ENCODE results near the gene ALG5. TPM values are rescaled to one million over a fixed set of nuclear protein-coding genes. Genes with fewer than 3 reads are reported as not detected.

ALG5 gene
- total RNA-seq, 1 donor from 2014 or later, result 18.9 TPM

- no peak for DNase-seq (ENCODE audit: extremely low spot score in 2 of 2)
- Histone ChIP-seq H3K36me3 (no peaks in the 10 kb centered on the region), H3K4me3 (peak overlapping the region; percentile 68 to 80), H3K27ac (peak overlapping the region; percentile 82), H3K27me3 (no peaks in the 10 kb centered on the region), H3K4me1 (no peaks in the 10 kb centered on the region), H3K9me3 (no peaks in the 10 kb centered on the region)
- no peak for TF ChIP-seq POLR2AphosphoS5 (IDR thresholded peaks at IDR 0.05; ENCODE audit: insufficient read depth in 1 of 2, low read depth in 1 of 2)
- TF ChIP-seq, protein P1, sequence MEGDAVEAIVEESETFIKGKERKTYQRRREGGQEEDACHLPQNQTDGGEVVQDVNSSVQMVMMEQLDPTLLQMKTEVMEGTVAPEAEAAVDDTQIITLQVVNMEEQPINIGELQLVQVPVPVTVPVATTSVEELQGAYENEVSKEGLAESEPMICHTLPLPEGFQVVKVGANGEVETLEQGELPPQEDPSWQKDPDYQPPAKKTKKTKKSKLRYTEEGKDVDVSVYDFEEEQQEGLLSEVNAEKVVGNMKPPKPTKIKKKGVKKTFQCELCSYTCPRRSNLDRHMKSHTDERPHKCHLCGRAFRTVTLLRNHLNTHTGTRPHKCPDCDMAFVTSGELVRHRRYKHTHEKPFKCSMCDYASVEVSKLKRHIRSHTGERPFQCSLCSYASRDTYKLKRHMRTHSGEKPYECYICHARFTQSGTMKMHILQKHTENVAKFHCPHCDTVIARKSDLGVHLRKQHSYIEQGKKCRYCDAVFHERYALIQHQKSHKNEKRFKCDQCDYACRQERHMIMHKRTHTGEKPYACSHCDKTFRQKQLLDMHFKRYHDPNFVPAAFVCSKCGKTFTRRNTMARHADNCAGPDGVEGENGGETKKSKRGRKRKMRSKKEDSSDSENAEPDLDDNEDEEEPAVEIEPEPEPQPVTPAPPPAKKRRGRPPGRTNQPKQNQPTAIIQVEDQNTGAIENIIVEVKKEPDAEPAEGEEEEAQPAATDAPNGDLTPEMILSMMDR (IDR thresholded peaks at IDR 0.05), result no peak
- TF ChIP-seq POLR2A (IDR thresholded peaks at IDR 0.05), result no peak
- intact Hi-C loops (cut with DNase I), result no loop called here
These were observed 80.7 kb downstream of the ALG5 start for GRCh38 chr13:36918246-36919131.

DNA sequence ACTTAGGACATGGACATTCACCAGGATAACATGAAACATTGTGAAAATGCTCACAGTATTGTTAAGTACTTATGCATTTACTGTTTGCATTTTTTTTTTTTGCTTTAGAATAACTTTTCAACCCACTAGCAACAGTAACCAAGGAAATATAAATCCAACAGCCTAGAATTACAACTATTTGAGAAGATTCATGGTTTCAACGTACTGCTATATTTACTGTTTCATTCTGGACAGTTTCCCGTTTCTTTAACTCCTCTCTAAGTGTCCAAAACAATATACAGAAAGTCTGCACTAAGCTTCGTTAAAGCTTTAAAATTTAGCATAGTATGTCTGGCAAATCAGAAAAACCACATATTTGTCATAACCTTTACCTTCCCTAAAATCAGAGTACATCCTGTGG lies 81.8 kb downstream of the ALG5 start:
- H3K36me3 ChIP-seq, result no peaks in the 10 kb centered on the region
- TF ChIP-seq POLR2A (IDR thresholded peaks at IDR 0.05) (no peak), POLR2AphosphoS5 (IDR thresholded peaks at IDR 0.05; ENCODE audit: insufficient read depth in 1 of 2, low read depth in 1 of 2) (no peak)
- TF ChIP-seq, protein P1 (IDR thresholded peaks at IDR 0.05), result no peak
- H3K27me3 ChIP-seq, result no peaks in the 10 kb centered on the region
- intact Hi-C loops (cut with DNase I), result no loop called here
- no peak overlapping the region for H3K4me3 ChIP-seq
- no peaks in the 10 kb centered on the region for H3K9me3 ChIP-seq
- no peak for DNase-seq (ENCODE audit: extremely low spot score in 2 of 2)
- no peaks in the 10 kb centered on the region for H3K4me1 ChIP-seq
- H3K27ac ChIP-seq, result no peak overlapping the region

DNA sequence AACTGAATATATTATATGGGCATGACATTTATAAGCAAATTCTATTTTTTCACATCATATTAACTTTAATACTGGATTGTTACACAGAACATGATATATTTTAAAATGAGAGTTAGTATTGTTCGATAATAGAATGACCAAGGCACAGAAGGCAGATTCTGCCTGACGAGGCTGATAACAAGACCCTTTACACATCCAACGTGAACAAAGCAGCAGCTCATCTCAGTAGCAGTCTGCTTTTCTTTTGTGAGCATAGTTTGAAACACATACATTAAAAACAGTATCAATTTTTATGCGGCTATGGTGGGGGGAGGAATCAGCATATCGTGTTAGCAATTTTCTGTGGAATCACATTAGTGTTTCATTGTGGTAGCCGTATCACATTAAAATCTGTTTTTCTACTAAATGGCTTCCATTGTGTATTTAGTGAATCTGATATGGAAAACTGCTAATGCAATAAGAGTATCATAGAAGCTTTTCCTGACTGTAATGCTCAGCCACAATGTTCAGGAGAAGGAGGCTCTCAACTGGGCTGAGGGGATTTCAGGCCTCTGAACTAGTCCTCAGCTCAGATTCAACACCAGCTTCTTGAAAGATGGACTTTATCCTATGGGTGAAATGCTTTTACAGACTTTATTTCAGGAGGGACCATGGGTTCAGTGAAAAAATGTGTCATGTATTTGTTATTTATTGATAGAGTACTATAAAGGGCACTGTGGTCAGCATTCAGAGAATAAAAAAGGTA lies 83.1 kb downstream of the ALG5 start:
- Histone ChIP-seq H3K27ac (no peak overlapping the region), H3K4me1 (no peaks in the 10 kb centered on the region), H3K4me3 (no peak overlapping the region), H3K36me3 (no peaks in the 10 kb centered on the region), H3K27me3 (no peaks in the 10 kb centered on the region), H3K9me3 (no peaks in the 10 kb centered on the region)
- intact Hi-C loops (cut with DNase I), result no loop called here
- TF ChIP-seq, protein P1 (IDR thresholded peaks at IDR 0.05), result no peak
- TF ChIP-seq POLR2A (IDR thresholded peaks at IDR 0.05) (no peak), POLR2AphosphoS5 (IDR thresholded peaks at IDR 0.05; ENCODE audit: insufficient read depth in 1 of 2, low read depth in 1 of 2) (no peak)
- no peak for DNase-seq (ENCODE audit: extremely low spot score in 2 of 2)

DNA sequence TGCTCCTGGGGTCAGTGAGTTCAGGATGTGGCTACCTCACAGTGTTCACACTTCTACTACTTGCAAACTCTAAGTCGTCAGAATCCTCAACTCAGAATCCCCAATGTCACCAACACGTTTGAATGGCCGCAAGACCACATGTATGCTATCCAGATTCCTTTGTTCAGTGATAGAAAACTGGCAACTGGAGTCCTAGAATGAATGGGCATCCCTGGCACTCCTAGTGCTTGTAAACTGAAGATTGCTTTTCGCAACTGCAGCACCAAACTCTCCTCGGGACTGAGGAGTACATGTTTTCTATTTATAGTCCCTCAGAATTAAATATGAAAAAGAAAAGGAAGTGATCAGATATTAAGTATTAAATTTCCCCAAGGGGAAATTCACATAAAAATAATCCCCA lies 84.0 kb downstream of the ALG5 start:
- intact Hi-C loops (cut with DNase I), result no loop called here
- Histone ChIP-seq H3K4me3 (no peak overlapping the region), H3K9me3 (no peaks in the 10 kb centered on the region), H3K4me1 (no peaks in the 10 kb centered on the region), H3K36me3 (no peaks in the 10 kb centered on the region), H3K27ac (no peak overlapping the region), H3K27me3 (no peaks in the 10 kb centered on the region)
- DNase-seq (ENCODE audit: extremely low spot score in 2 of 2), result no peak
- TF ChIP-seq POLR2AphosphoS5 (IDR thresholded peaks at IDR 0.05; ENCODE audit: insufficient read depth in 1 of 2, low read depth in 1 of 2) (no peak), POLR2A (IDR thresholded peaks at IDR 0.05) (no peak)
- TF ChIP-seq, protein P1 (IDR thresholded peaks at IDR 0.05), result no peak

Measured in vagina (tissue), 2 donors.